ENCODE measurements around the gene PRKCQ.

DNA sequence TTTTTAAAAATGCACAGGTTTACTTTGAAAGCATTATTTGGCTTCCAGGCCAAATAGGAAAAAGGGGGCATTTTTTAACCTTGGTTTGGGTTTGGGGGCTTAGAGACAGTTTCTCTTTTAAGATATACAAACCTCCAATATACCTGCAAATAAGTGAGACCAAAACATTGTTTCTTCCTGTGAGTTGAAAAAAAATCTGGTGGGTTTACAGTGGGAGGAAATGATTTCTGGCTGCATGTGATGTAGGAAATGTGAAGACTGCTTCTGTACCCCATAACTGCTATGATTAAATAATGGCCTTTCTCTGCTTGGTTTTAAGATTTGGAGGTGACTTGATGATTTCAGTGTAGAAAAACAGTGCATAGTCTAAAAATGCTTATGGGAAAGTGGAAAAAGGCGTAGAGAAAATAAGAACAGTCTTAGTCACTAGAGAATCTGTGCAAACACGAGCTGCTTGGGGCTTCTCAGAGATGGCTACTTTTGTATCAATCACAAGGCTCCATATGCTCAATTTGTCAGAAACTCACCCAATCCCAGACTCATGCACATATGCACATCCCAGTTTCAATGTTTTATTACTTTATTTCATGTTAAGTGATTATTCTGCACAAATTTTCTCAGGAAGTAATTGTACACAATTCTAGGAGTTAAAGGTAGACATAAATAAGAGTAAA lies 22.1 kb upstream of the PRKCQ start:
- TF ChIP-seq, protein P1, sequence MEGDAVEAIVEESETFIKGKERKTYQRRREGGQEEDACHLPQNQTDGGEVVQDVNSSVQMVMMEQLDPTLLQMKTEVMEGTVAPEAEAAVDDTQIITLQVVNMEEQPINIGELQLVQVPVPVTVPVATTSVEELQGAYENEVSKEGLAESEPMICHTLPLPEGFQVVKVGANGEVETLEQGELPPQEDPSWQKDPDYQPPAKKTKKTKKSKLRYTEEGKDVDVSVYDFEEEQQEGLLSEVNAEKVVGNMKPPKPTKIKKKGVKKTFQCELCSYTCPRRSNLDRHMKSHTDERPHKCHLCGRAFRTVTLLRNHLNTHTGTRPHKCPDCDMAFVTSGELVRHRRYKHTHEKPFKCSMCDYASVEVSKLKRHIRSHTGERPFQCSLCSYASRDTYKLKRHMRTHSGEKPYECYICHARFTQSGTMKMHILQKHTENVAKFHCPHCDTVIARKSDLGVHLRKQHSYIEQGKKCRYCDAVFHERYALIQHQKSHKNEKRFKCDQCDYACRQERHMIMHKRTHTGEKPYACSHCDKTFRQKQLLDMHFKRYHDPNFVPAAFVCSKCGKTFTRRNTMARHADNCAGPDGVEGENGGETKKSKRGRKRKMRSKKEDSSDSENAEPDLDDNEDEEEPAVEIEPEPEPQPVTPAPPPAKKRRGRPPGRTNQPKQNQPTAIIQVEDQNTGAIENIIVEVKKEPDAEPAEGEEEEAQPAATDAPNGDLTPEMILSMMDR (IDR thresholded peaks at IDR 0.05) = no peak
- TF ChIP-seq POLR2A (IDR thresholded peaks at IDR 0.05) = no peak

Measured in Peyer's patch (tissue), 4 donors.